BJ (cell line): ENCODE data around the gene APOO. TPM values are rescaled to one million over a fixed set of nuclear protein-coding genes. Genes with fewer than 3 reads are reported as not detected.

Experiments used
- CTCF ChIA-PET: fragments of 350-600 bp; formaldehyde crosslinking; extraction: SDS; loops from one replicate; lab custom pipeline; 2021; ENCODE audit warnings: antibody characterized with exemption, inconsistent platforms; lab: Yijun Ruan, JAX
- POLR2A ChIA-PET: fragments of 300-600 bp; sonication (Branson Sonifier 250); formaldehyde crosslinking; extraction: SDS; loops from one replicate; lab custom pipeline; 2021; ENCODE audit warnings: antibody characterized with exemption; lab: Charles Lee
- DNase-seq: peaks from one replicate; pipeline ENCODE4 v3.0.0-alpha.2; 2011; ENCODE audit warnings: low read depth
- H3K27me3 ChIP-seq: 2 replicates; pipeline ENCODE4 v1.6.0; 2011; ENCODE audit warnings: low read length; ENCODE audit not compliant: control insufficient read depth, insufficient read depth
- H3K36me3 ChIP-seq: 2 replicates; pipeline ENCODE4 v1.5.1; 2011; ENCODE audit warnings: low read length; ENCODE audit not compliant: control insufficient read depth, insufficient read depth
- H3K4me3 ChIP-seq: 2 replicates; pipeline ENCODE4 v1.5.1; 2011; ENCODE audit warnings: low read depth, mild to moderate bottlenecking, control low read depth, low read length
- CTCF ChIP-seq: IDR thresholded peaks from 2 replicates; pipeline ENCODE4 v1.5.1; 2011; ENCODE audit warnings: low read depth, mild to moderate bottlenecking, control low read depth, inconsistent platforms, low read length, moderate library complexity; ENCODE audit not compliant: insufficient read depth
- polyA plus RNA-seq: library from polyadenylated mRNA; depleted of rRNA; stranded (reverse); fragments of >200 nt; gene quantifications from 2 replicates; pipeline ENCODE4 v1.2.3, GENCODE V29; 2011

APOO gene
- polyA plus RNA-seq, 1 experiment: 6.6 TPM

- DNase-seq: no peak
- no peak overlapping the region for H3K4me3 ChIP-seq
- H3K36me3 ChIP-seq: no peaks in the 10 kb centered on the region
- H3K27me3 ChIP-seq: no peaks in the 10 kb centered on the region
- no peak for TF ChIP-seq CTCF
- ChIA-PET CTCF (interaction anchor here (2.9 kb wide), 1 partner anchor 216 kb away, joined by 17 read pairs; no protein-coding TSS in a partner anchor), POLR2A (no interaction called here)
These were observed 3.6 kb downstream of the APOO start for GRCh38 chrX:23904096-23904495.

GRCh38 chrX:23902419-23902818 is 5.3 kb downstream of the APOO start:
- POLR2A ChIA-PET: no interaction called here
- no peaks in the 10 kb centered on the region for H3K36me3 ChIP-seq
- no peaks in the 10 kb centered on the region for H3K27me3 ChIP-seq
- TF ChIP-seq CTCF: no peak; the same call in 1 of the 2 replicates
- no peak for DNase-seq
- no peak overlapping the region for H3K4me3 ChIP-seq
- CTCF ChIA-PET: interaction anchor here (0.5 to 3.8 kb wide), 24 partner anchors 13 to 1917 kb away, joined by 3 to 76 read pairs (median 6); partner anchors contain the start of genes ACOT9, PRDX4 and SAT1

GRCh38 chrX:23901805-23902204 is 5.9 kb downstream of the APOO start:
- TF ChIP-seq CTCF: peak; percentile 61
- CTCF ChIA-PET: interaction anchor here (0.6 to 3.8 kb wide), 26 partner anchors 10 to 1917 kb away, joined by 3 to 76 read pairs (median 5); partner anchors contain the start of genes PRDX4 and SAT1
- no peak for DNase-seq
- POLR2A ChIA-PET: interaction anchor here (0.5 to 0.8 kb wide), 3 partner anchors 13 to 119 kb away, joined by 3 read pairs; partner anchors contain the start of gene SAT1
- no peaks in the 10 kb centered on the region for H3K27me3 ChIP-seq
- no peaks in the 10 kb centered on the region for H3K36me3 ChIP-seq
- H3K4me3 ChIP-seq: no peak overlapping the region

- POLR2A ChIA-PET: interaction anchor here (0.8 kb wide), 1 partner anchor 118 kb away, joined by 3 read pairs; the partner anchor contains the start of gene SAT1
- DNase-seq: no peak
- H3K27me3 ChIP-seq: no peaks in the 10 kb centered on the region
- H3K36me3 ChIP-seq: no peaks in the 10 kb centered on the region
- H3K4me3 ChIP-seq: no peak overlapping the region
- CTCF ChIA-PET: interaction anchor here (0.9 to 3.8 kb wide), 11 partner anchors 58 to 233 kb away, joined by 3 to 76 read pairs (median 11); partner anchors contain the start of genes PRDX4 and SAT1
- no peak for TF ChIP-seq CTCF
These were observed 6.7 kb downstream of the APOO start for GRCh38 chrX:23901060-23901459.

- DNase-seq: no peak
- TF ChIP-seq CTCF: no peak
- CTCF ChIA-PET: interaction anchor here (1.3 to 3.8 kb wide), 2 partner anchors 165 to 206 kb away, joined by 3 to 76 read pairs; no protein-coding TSS in a partner anchor
- H3K27me3 ChIP-seq: no peaks in the 10 kb centered on the region
- H3K4me3 ChIP-seq: no peak overlapping the region
- POLR2A ChIA-PET: no interaction called here
- no peaks in the 10 kb centered on the region for H3K36me3 ChIP-seq
These were observed 7.4 kb downstream of the APOO start for GRCh38 chrX:23900220-23900797.
